A673 (cell line): ENCODE results near the gene DCHS2.

Experiments
- EZH2 ChIP-seq: fragments of 200-600 bp; sonication (generic); IDR thresholded peaks from 2 replicates; pipeline ENCODE4 v1.6.1; 2017; ENCODE audit warnings: borderline replicate concordance, low read depth, mild to moderate bottlenecking, mixed read lengths, antibody characterized with exemption, low read length; ENCODE audit not compliant: poor library complexity, severe bottlenecking
- TF ChIP-seq, protein P1 (sequence below): fragments of 300-800, 200-600 bp; sonication (generic); conservative IDR thresholded peaks from 2 replicates; pipeline ENCODE4 v1.5.1; 2017; ENCODE audit warnings: low read depth, mild to moderate bottlenecking, antibody characterized with exemption, low read length, moderate library complexity, mixed read lengths

GRCh38 chr4:154189346-154189745 lies 302.3 kb downstream of the DCHS2 start:
- TF ChIP-seq EZH2: no peak
- TF ChIP-seq, protein P1, sequence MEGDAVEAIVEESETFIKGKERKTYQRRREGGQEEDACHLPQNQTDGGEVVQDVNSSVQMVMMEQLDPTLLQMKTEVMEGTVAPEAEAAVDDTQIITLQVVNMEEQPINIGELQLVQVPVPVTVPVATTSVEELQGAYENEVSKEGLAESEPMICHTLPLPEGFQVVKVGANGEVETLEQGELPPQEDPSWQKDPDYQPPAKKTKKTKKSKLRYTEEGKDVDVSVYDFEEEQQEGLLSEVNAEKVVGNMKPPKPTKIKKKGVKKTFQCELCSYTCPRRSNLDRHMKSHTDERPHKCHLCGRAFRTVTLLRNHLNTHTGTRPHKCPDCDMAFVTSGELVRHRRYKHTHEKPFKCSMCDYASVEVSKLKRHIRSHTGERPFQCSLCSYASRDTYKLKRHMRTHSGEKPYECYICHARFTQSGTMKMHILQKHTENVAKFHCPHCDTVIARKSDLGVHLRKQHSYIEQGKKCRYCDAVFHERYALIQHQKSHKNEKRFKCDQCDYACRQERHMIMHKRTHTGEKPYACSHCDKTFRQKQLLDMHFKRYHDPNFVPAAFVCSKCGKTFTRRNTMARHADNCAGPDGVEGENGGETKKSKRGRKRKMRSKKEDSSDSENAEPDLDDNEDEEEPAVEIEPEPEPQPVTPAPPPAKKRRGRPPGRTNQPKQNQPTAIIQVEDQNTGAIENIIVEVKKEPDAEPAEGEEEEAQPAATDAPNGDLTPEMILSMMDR: no peak
